ENCODE results near the gene NLRP13. TPM values are rescaled to one million over a fixed set of nuclear protein-coding genes. Genes with fewer than 3 reads are reported as not detected.

NLRP13 gene
- total RNA-seq, 1 donor: under 0.01 TPM

DNA sequence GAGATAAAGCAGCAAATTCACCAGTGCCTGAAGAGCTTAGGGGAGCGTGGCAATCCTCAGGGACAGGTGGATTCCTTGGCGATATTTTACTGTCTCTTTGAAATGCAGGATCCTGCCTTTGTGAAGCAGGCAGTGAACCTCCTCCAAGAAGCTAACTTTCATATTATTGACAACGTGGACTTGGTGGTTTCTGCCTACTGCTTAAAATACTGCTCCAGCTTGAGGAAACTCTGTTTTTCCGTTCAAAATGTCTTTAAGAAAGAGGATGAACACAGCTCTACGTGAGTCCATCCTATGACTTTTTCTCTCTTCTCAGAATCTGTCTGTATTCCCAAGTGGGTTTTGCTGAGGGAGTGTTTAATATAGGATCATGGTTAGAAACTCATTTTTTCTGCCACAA is 73.2 kb downstream of the NLRP13 start:
- Histone ChIP-seq H3K4me1 (ENCODE audit: insufficient read depth, low read length) (no peaks in the 10 kb centered on the region), H3K9me3 (ENCODE audit: low read depth, low read length) (no peaks in the 10 kb centered on the region), H3K27me3 (ENCODE audit: insufficient read depth, low read length) (no peaks in the 10 kb centered on the region), H3K4me3 (ENCODE audit: low read length) (no peak overlapping the region)

DNA sequence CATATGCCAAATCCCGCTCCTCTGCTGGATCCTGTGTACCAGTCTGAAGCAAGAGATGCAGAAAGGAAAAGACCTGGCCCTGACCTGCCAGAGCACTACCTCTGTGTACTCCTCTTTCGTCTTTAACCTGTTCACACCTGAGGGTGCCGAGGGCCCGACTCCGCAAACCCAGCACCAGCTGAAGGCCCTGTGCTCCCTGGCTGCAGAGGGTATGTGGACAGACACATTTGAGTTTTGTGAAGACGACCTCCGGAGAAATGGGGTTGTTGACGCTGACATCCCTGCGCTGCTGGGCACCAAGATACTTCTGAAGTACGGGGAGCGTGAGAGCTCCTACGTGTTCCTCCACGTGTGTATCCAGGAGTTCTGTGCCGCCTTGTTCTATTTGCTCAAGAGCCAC is 73.7 kb downstream of the NLRP13 start:
- no peaks in the 10 kb centered on the region for H3K27me3 ChIP-seq (ENCODE audit: insufficient read depth, low read length)
- H3K4me3 ChIP-seq (ENCODE audit: low read length): no peak overlapping the region
- no peaks in the 10 kb centered on the region for H3K9me3 ChIP-seq (ENCODE audit: low read depth, low read length)
- H3K4me1 ChIP-seq (ENCODE audit: insufficient read depth, low read length): no peaks in the 10 kb centered on the region

DNA sequence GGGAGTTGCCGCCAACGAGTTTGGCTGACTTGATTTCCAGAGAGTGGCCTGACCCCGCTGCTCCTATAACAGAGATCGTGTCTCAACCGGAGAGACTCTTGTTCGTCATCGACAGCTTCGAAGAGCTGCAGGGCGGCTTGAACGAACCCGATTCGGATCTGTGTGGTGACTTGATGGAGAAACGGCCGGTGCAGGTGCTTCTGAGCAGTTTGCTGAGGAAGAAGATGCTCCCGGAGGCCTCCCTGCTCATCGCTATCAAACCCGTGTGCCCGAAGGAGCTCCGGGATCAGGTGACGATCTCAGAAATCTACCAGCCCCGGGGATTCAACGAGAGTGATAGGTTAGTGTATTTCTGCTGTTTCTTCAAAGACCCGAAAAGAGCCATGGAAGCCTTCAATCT is 74.2 kb downstream of the NLRP13 start:
- H3K27me3 ChIP-seq (ENCODE audit: insufficient read depth, low read length): no peaks in the 10 kb centered on the region
- H3K4me3 ChIP-seq (ENCODE audit: low read length): no peak overlapping the region
- no peaks in the 10 kb centered on the region for H3K9me3 ChIP-seq (ENCODE audit: low read depth, low read length)
- no peaks in the 10 kb centered on the region for H3K4me1 ChIP-seq (ENCODE audit: insufficient read depth, low read length)

DNA sequence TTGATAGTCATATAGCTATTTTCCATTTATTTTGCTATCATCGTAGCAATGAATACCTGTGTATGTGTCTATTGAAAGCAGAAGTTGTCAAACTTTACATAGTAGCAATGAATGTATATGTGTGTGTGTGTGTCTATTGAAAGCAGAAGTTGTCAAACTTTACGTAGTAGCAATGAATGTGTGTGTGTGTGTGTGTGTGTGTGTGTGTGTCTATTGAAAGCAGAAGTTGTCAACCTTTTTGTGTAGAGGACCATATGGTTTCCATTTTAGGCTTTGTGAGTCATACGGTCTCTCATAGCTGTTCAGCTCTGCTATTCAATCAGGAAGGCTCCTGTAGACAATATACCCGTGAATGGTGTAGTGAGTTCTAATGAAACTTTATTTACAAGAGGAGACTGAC is 75.0 kb downstream of the NLRP13 start:
- Histone ChIP-seq H3K4me3 (ENCODE audit: low read length) (no peak overlapping the region), H3K9me3 (ENCODE audit: low read depth, low read length) (no peaks in the 10 kb centered on the region), H3K4me1 (ENCODE audit: insufficient read depth, low read length) (no peaks in the 10 kb centered on the region), H3K27me3 (ENCODE audit: insufficient read depth, low read length) (no peaks in the 10 kb centered on the region)

DNA sequence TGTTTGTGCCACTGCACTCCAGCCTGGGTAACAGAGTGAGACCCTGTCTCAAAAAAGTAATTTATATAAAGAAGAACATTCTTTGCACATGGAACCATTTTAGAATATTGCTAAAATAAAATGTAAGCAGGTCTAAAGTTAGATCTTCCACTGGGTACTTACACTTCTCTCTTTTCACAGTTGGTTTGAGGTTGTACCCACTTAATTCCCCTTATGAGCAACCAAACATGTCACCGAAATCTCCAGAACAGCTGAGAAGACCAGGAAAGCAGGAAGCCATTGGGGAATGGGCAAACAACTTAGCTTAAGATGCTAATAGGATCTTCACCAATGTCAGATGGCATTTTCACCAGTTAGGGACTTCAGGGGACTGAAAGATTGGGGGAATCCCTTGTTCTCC is 77.0 kb downstream of the NLRP13 start:
- Histone ChIP-seq H3K9me3 (ENCODE audit: low read depth, low read length) (no peaks in the 10 kb centered on the region), H3K27me3 (ENCODE audit: insufficient read depth, low read length) (no peaks in the 10 kb centered on the region), H3K4me1 (ENCODE audit: insufficient read depth, low read length) (no peaks in the 10 kb centered on the region), H3K4me3 (ENCODE audit: low read length) (no peak overlapping the region)

Other genes starting within 250 kb of the NLRP13 start
- gene NLRP9, start 193.9 kb downstream of the NLRP13 start, total RNA-seq: not detected
- not detected for gene RFPL4A, start 173.2 kb downstream of the NLRP13 start, total RNA-seq
- not detected for gene RFPL4AL1, start 163.2 kb downstream of the NLRP13 start, total RNA-seq
- under 0.01 TPM for gene NLRP11, start 100.3 kb downstream of the NLRP13 start, total RNA-seq
- not detected for gene NLRP4, start 95.8 kb downstream of the NLRP13 start, total RNA-seq
- not detected for gene NLRP8, start 15.5 kb upstream of the NLRP13 start, total RNA-seq
- gene NLRP5, start 54.4 kb upstream of the NLRP13 start, total RNA-seq: not detected
- 25.0 TPM for gene ZNF787, start 189.0 kb upstream of the NLRP13 start, total RNA-seq
- 4.1 TPM for gene ZNF444, start 209.0 kb upstream of the NLRP13 start, total RNA-seq
- gene GALP, start 243.7 kb upstream of the NLRP13 start, total RNA-seq: not detected

Measured in mononuclear cell (primary cell).